ENCODE results near the gene PRPF40B. TPM values are rescaled to one million over a fixed set of nuclear protein-coding genes. Genes with fewer than 3 reads are reported as not detected.

PRPF40B gene
- total RNA-seq, 3 donors from 2014 or later, result 10.4 to 34.0 (median 32.8) TPM

DNA sequence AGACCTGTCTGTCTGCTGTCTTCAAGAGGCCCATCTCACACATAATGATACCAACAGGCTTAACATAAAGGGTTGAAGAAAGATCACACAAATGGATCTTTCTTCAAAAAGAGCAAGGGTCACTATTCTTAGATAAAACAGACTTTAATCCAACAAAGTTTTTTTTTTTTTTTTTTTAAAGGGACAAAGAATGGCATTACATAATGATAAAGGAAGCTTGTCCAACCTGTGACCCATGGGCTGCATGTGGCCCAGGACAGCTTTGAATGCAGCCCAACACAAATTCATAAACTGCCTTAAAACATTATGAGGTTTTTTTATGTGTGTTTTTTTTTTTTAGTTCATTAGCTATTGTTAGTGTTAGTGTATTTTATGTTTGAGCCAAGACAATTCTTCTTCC is 11.2 kb upstream of the PRPF40B start:
- TF ChIP-seq, protein P1, sequence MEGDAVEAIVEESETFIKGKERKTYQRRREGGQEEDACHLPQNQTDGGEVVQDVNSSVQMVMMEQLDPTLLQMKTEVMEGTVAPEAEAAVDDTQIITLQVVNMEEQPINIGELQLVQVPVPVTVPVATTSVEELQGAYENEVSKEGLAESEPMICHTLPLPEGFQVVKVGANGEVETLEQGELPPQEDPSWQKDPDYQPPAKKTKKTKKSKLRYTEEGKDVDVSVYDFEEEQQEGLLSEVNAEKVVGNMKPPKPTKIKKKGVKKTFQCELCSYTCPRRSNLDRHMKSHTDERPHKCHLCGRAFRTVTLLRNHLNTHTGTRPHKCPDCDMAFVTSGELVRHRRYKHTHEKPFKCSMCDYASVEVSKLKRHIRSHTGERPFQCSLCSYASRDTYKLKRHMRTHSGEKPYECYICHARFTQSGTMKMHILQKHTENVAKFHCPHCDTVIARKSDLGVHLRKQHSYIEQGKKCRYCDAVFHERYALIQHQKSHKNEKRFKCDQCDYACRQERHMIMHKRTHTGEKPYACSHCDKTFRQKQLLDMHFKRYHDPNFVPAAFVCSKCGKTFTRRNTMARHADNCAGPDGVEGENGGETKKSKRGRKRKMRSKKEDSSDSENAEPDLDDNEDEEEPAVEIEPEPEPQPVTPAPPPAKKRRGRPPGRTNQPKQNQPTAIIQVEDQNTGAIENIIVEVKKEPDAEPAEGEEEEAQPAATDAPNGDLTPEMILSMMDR (IDR thresholded peaks at IDR 0.05), result no peak
- TF ChIP-seq POLR2A (IDR thresholded peaks at IDR 0.05) (no peak), POLR2AphosphoS5 (IDR thresholded peaks at IDR 0.05) (no peak)
- Histone ChIP-seq H3K36me3 (no peaks in the 10 kb centered on the region), H3K4me1 (no peaks in the 10 kb centered on the region), H3K27me3 (no peaks in the 10 kb centered on the region), H3K9me3 (no peaks in the 10 kb centered on the region), H3K27ac (no peak overlapping the region), H3K4me3 (no peak overlapping the region)
- intact Hi-C loops (cut with DNase I; ENCODE audit: low total_unique reads), result loop anchor here (2.0 kb wide), 2 partner anchors 65 to 69 kb away; no protein-coding TSS in a partner anchor
- no peak for DNase-seq (ENCODE audit: low spot score in 2 of 2)

DNA sequence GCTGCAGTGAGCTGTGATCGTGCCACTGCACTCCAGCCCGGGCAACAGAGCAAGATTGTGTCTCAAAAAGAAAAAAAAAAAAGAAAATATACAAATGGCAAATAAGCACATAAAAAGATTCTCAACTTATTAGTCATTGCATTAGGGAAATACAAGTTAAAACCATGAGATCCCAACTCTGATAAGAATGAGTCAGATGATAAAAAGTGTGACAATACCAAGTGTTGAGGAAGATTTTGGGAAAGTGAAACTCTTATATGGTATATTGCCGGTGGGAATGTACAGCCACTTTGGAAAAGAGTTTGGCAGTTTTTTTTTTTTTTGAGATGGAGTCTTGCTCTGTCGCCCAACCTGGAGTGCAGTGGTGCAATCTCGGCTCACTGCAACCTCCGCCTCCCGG is 7.6 kb upstream of the PRPF40B start:
- intact Hi-C loops (cut with DNase I; ENCODE audit: low total_unique reads), result no loop called here
- Histone ChIP-seq H3K27me3 (no peaks in the 10 kb centered on the region), H3K4me3 (no peak overlapping the region), H3K4me1 (no peaks in the 10 kb centered on the region), H3K9me3 (no peaks in the 10 kb centered on the region), H3K36me3 (no peaks in the 10 kb centered on the region), H3K27ac (no peak overlapping the region)
- no peak for DNase-seq (ENCODE audit: low spot score in 2 of 2)
- TF ChIP-seq POLR2A (IDR thresholded peaks at IDR 0.05), result no peak
- no peak for TF ChIP-seq POLR2AphosphoS5 (IDR thresholded peaks at IDR 0.05)
- TF ChIP-seq, protein P1 (IDR thresholded peaks at IDR 0.05), result no peak

DNA sequence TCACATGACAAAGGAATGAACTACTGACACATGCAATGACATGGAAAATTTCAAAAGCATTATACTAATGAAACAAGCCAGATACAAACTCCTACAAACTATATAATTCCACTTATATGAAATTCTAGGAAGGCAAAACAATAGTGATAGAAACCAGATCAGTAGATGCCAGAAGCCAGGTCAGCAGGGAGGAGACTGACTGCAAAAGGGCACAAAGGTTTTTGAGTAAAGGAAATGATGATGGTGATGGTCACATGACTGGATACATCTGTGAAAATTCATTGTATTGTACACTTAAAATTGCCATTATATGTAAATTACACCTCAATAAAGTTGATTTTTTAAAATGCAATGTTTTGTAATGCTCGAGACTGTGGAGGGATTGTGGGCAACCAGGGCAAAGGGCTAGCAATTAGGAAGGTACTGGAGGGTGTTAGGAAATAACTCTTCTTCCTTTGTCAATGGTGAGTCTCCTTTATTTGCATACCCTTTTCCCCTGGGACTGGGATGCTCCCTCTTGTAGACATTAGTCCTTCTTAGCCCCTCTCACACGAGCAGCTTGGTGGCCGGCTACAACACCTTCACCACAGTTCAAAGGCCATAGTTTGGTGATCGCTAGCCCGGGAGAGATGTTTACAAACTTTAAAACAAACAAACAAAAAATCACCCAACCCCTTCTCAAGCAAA is 6.7 kb upstream of the PRPF40B start:
- intact Hi-C loops (cut with DNase I; ENCODE audit: low total_unique reads), result no loop called here
- TF ChIP-seq POLR2AphosphoS5 (IDR thresholded peaks at IDR 0.05) (no peak), POLR2A (IDR thresholded peaks at IDR 0.05) (no peak)
- TF ChIP-seq, protein P1 (IDR thresholded peaks at IDR 0.05), result no peak
- Histone ChIP-seq H3K36me3 (no peaks in the 10 kb centered on the region), H3K27ac (no peak overlapping the region), H3K9me3 (no peaks in the 10 kb centered on the region), H3K27me3 (no peaks in the 10 kb centered on the region), H3K4me1 (peaks cover 0 to 2% of the 10 kb centered on the region in 2 donors), H3K4me3 (no peak overlapping the region)
- no peak for DNase-seq (ENCODE audit: low spot score in 2 of 2)

GRCh38 chr12:49618576-49618975 is 4.8 kb upstream of the PRPF40B start:
- Histone ChIP-seq H3K36me3 (no peaks in the 10 kb centered on the region), H3K27me3 (no peaks in the 10 kb centered on the region), H3K4me3 (no peak overlapping the region), H3K4me1 (peaks cover 0 to 6% of the 10 kb centered on the region in 2 donors), H3K9me3 (no peaks in the 10 kb centered on the region), H3K27ac (no peak overlapping the region)
- intact Hi-C loops (cut with DNase I; ENCODE audit: low total_unique reads), result no loop called here
- TF ChIP-seq POLR2A (IDR thresholded peaks at IDR 0.05), result no peak
- no peak for DNase-seq (ENCODE audit: low spot score in 2 of 2)

GRCh38 chr12:49619286-49619685 is 4.1 kb upstream of the PRPF40B start:
- Histone ChIP-seq H3K27me3 (no peaks in the 10 kb centered on the region), H3K27ac (no peak overlapping the region), H3K9me3 (no peaks in the 10 kb centered on the region), H3K4me1 (peaks cover 0 to 6% of the 10 kb centered on the region in 2 donors), H3K4me3 (no peak overlapping the region), H3K36me3 (no peaks in the 10 kb centered on the region)
- intact Hi-C loops (cut with DNase I; ENCODE audit: low total_unique reads), result no loop called here
- DNase-seq (ENCODE audit: low spot score in 2 of 2), result no peak
- TF ChIP-seq POLR2AphosphoS5 (IDR thresholded peaks at IDR 0.05), result no peak
- TF ChIP-seq, protein P1 (IDR thresholded peaks at IDR 0.05), result no peak
- no peak for TF ChIP-seq POLR2A (IDR thresholded peaks at IDR 0.05)

All from breast epithelium (tissue), 4 donors.